Stimulated activated CD8-positive, alpha-beta memory T cell treated with anti-CD3 and anti-CD28 coated beads, Interleukin-12 subunit alpha, Interleukin-12 subunit beta, amount 100 ng/mL, for 1 hour (primary cell): Measurements from ENCODE around the gene FBXL3.

Experiments
- DNase-seq: peaks from one replicate; pipeline ENCODE4 v3.0.0-alpha.2; 2020; ENCODE audit warnings: low read depth

The FBXL3 gene

GRCh38 chr13:77026861-77027621 is at the start of gene FBXL3:
FBXL3 (minus strand) TSS chr13:77027159; CDS start chr13:77021860, 5,299 bp downstream.
- peak; percentile 60 for DNase-seq

- DNase-seq: no peak
Measured at GRCh38 chr13:77067519-77067918, 40.6 kb upstream of the FBXL3 start.

- DNase-seq: no peak
Measured at GRCh38 chr13:77065461-77066147, 38.6 kb upstream of the FBXL3 start.

- no peak for DNase-seq
Measured at GRCh38 chr13:77062097-77062496, 35.1 kb upstream of the FBXL3 start.

GRCh38 chr13:77061362-77061761 is 34.4 kb upstream of the FBXL3 start:
- DNase-seq: no peak

GRCh38 chr13:77056886-77057285 is 29.9 kb upstream of the FBXL3 start:
- DNase-seq: no peak

GRCh38 chr13:77056382-77056781 is 29.4 kb upstream of the FBXL3 start:
- DNase-seq: no peak

- no peak for DNase-seq
Measured at GRCh38 chr13:77055158-77055557, 28.2 kb upstream of the FBXL3 start.

- DNase-seq: no peak
Measured at GRCh38 chr13:77053192-77053591, 26.2 kb upstream of the FBXL3 start.

- DNase-seq: no peak
Measured at GRCh38 chr13:77048681-77049080, 21.7 kb upstream of the FBXL3 start.

GRCh38 chr13:77047649-77048343 is 20.8 kb upstream of the FBXL3 start:
- DNase-seq: no peak

GRCh38 chr13:77042566-77043177 is 15.7 kb upstream of the FBXL3 start:
- DNase-seq: no peak

GRCh38 chr13:77040835-77041234 is 13.9 kb upstream of the FBXL3 start:
- DNase-seq: no peak

- DNase-seq: no peak
Measured at GRCh38 chr13:77040076-77040475, 13.1 kb upstream of the FBXL3 start.

- no peak for DNase-seq
Measured at GRCh38 chr13:77038907-77039480, 12.0 kb upstream of the FBXL3 start.

GRCh38 chr13:77036279-77036678 is 9.3 kb upstream of the FBXL3 start:
- no peak for DNase-seq

- DNase-seq: no peak
Measured at GRCh38 chr13:77034881-77035280, 7.9 kb upstream of the FBXL3 start.

GRCh38 chr13:77033717-77034302 is 6.9 kb upstream of the FBXL3 start:
- no peak for DNase-seq

- no peak for DNase-seq
Measured at GRCh38 chr13:77031656-77032243, 4.8 kb upstream of the FBXL3 start.

- DNase-seq: no peak
Measured at GRCh38 chr13:77029436-77029835, 2.5 kb upstream of the FBXL3 start.

- no peak for DNase-seq
Measured at GRCh38 chr13:77028202-77028601, 1.2 kb upstream of the FBXL3 start.
